Measurements from ENCODE around the gene PRTFDC1.

PRTFDC1 gene

DNA sequence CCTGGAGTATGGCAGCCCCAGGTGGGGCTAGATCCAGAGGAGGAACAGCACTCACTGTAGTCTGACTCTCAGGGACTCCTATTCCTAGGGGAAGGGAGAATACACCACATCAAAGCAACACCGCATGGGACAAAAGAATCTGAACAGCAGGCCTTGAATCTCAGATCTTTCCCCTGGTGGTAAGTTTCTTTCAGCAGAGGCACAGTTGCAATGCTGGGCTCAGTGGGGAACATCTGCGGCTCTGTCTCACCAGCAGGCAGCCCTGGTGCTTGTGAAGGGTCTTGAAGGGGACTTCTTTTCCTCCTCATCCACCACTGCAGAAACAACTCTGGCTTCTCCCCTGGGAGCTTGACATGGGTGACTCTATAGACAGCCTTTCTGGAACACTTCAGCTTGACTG is 117.5 kb downstream of the PRTFDC1 start:
- TF ChIP-seq, protein P1, sequence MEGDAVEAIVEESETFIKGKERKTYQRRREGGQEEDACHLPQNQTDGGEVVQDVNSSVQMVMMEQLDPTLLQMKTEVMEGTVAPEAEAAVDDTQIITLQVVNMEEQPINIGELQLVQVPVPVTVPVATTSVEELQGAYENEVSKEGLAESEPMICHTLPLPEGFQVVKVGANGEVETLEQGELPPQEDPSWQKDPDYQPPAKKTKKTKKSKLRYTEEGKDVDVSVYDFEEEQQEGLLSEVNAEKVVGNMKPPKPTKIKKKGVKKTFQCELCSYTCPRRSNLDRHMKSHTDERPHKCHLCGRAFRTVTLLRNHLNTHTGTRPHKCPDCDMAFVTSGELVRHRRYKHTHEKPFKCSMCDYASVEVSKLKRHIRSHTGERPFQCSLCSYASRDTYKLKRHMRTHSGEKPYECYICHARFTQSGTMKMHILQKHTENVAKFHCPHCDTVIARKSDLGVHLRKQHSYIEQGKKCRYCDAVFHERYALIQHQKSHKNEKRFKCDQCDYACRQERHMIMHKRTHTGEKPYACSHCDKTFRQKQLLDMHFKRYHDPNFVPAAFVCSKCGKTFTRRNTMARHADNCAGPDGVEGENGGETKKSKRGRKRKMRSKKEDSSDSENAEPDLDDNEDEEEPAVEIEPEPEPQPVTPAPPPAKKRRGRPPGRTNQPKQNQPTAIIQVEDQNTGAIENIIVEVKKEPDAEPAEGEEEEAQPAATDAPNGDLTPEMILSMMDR (IDR thresholded peaks at IDR 0.05; ENCODE audit: low read depth, low read length), result no peak

DNA sequence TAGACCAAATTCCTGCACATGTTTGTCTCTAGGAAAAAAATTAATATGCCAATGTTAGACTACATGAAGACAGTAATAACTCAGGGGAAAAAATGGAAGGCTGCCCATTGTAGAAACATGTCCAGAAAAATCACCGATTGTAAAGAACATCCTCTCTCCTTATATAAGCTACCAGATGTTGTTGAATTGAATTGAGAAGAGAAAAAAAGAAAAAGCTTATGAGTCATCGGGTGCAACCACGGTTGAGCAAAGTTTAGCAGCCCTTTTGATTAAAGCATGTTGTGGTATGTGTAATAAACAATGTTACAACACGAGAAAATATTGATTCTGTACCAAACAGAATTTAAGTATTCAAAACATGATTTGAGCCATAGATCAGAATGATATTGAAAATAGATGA is 126.4 kb downstream of the PRTFDC1 start:
- TF ChIP-seq, protein P1 (IDR thresholded peaks at IDR 0.05; ENCODE audit: low read depth, low read length), result no peak
- H3K4me3 ChIP-seq (ENCODE audit: low read depth, low read length), result no peak overlapping the region

More for the DNA sequence above, 117.5 kb downstream of the PRTFDC1 start:
- H3K4me3 ChIP-seq (ENCODE audit: low read depth, low read length), result no peak overlapping the region

DNA sequence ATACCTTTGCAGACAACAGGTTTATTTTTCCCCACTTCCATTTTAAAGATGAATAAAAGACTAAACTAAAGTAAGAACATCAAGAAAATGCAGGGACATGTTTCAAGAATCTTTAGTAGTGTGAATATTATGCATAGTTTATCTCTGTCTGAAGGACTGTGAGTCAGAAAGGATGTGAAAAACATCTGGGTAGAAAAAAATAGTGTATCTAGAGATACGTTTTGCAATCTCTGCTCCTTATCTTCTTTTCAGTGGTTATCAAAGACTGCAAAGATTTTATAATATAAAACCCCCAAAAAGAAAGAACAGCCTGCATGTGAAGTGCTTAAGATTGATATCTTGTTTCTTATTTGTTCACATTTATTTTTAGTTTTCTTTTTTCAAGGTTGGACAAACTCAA is 126.9 kb downstream of the PRTFDC1 start:
- TF ChIP-seq, protein P1 (IDR thresholded peaks at IDR 0.05; ENCODE audit: low read depth, low read length), result no peak
- no peak overlapping the region for H3K4me3 ChIP-seq (ENCODE audit: low read depth, low read length)

DNA sequence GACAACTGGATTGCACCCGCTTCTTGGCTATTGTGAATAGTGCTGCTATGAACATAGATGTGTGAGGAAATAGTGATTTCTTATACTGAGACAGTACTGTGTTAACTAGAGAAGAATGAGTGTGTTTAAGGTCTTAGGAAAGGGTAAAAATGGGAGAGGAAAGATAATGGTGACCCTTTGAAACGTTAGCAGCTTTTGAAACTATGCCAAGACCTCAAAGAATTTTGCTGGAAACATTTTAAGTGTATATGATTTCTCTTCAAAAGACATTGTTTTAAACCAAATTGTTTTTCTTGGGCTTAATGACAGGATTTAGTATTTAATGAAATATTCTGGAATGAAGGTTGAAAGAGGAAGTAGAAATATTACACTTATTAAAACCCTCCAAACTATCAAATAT is 127.9 kb downstream of the PRTFDC1 start:
- TF ChIP-seq, protein P1 (IDR thresholded peaks at IDR 0.05; ENCODE audit: low read depth, low read length), result no peak
- no peak overlapping the region for H3K4me3 ChIP-seq (ENCODE audit: low read depth, low read length)

DNA sequence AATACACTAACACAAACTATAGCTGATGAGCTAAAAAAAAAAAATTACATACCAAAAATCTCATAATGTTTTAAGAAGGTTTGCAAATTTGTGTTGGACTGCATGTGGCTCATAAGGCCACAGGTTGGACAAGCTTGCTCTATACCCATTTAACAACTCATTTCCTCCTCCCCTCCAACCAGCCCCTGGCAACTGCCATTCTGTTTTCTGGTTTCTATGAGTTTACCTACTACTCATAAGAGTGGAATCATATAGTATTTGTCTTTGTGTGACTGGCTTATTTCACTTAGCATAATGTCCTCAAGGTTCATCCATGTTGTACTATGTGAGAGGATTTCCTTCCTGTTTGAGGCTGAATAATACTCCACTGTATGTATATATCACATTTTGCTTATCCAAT is 128.3 kb downstream of the PRTFDC1 start:
- TF ChIP-seq, protein P1 (IDR thresholded peaks at IDR 0.05; ENCODE audit: low read depth, low read length), result no peak
- no peak overlapping the region for H3K4me3 ChIP-seq (ENCODE audit: low read depth, low read length)

DNA sequence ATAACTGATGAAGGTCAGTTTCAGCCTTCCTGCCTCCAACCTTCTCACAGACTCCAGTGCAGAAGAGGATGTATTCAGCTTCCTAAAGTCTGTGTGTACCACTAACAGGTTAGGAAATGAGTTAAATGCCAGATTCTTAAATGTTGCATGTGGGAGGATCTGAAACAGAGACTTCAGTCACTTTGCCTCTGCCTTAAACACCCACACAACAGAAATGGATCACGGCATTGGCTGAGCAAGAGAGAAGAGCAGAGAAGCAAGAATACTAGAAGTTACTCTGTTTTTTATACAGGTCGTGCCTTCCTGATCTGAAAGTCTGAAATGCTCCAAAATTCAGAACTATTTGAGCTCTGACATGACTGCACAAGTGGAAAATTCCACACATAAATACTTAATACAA is 129.8 kb downstream of the PRTFDC1 start:
- no peak overlapping the region for H3K4me3 ChIP-seq (ENCODE audit: low read depth, low read length)
- TF ChIP-seq, protein P1 (IDR thresholded peaks at IDR 0.05; ENCODE audit: low read depth, low read length), result no peak

DNA sequence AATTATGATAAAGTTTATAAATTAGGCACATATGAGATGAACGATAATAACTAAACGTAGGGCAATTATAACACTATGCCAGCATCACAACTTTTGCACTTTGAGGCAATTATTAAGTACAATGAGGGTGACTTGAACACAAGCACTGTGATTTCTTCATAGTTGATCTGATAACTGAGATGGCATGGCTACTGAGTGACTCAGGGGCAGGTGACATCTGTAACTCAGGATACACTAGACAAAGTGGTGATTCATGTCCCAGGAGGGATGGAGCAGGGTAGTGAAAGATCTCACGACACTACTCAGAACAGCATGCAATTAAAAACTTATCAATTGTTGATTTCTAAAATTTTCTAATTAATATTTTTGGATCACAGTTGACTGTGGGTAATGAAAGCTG is 130.4 kb downstream of the PRTFDC1 start:
- TF ChIP-seq, protein P1 (IDR thresholded peaks at IDR 0.05; ENCODE audit: low read depth, low read length), result no peak
- H3K4me3 ChIP-seq (ENCODE audit: low read depth, low read length), result no peak overlapping the region

Measured in WI38 (cell line).